ENCODE results near the gene OR2A2.

OR2A2 gene

GRCh38 chr7:144142187-144142586 is 32.8 kb downstream of the OR2A2 start:
- DNase-seq (ENCODE audit: low read depth, low spot score) = no peak

- DNase-seq (ENCODE audit: low read depth, low spot score) = no peak
Measured at GRCh38 chr7:144144426-144144825, 35.0 kb downstream of the OR2A2 start.

DNA sequence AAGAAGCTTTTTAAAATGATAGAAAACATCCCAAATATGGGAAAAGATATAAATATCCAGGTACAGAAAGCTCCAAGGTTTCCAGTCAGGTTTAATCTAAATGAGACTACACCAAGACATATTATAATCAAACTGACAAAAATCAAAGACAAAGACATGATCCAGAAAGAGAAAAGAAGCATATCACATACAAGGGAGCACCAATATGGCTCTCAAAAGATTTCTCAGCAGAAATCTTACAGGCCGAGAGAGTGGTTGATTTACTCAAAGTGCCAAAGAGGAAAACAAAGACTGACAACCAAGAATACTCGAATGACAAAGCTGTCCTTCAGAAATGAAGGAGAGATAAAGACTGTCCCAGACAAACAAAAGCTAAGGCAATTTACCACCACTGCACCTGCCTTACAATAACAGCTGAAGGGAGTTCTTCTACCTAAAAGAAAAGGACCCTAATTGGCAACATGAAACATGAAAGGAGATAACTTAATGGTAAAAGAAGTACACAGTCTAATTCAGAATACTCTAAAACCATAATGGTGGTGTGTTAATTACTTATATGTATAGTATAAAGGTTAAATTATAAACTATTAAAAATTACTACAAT is 38.9 kb downstream of the OR2A2 start:
- DNase-seq (ENCODE audit: low read depth, low spot score) = no peak

DNA sequence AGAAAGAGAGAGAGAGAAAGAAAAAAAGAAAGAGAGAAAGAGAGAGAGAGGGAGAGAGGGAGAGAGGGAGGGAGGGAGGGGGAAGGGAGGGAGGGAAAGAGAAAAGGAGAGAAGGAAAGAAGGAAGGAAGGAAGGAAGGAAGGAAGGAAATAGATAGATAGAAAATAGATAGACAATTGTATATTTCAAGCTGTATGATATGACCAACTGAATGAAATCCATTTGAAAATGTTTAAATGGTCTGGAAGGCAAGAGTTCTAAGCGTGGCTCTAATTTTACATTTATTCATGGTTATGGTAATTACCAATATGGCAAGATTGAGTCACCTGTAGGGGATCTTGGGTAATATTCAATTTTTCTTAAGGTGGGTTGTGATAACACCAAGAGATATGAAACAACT is 49.5 kb downstream of the OR2A2 start:
- DNase-seq (ENCODE audit: low read depth, low spot score) = no peak

All from smooth muscle cell of the brain vasculature (primary cell).